ENCODE data around the gene TNXB. TPM values are rescaled to one million over a fixed set of nuclear protein-coding genes. Genes with fewer than 3 reads are reported as not detected.
"Not testable (repeated sequence)": the region's sequence is repeated elsewhere in the genome, so short reads cannot be mapped to it uniquely, and the experiment has no call there.

The TNXB gene
- total RNA-seq, 1 experiment from 2014 or later, result 45.0 TPM

DNA sequence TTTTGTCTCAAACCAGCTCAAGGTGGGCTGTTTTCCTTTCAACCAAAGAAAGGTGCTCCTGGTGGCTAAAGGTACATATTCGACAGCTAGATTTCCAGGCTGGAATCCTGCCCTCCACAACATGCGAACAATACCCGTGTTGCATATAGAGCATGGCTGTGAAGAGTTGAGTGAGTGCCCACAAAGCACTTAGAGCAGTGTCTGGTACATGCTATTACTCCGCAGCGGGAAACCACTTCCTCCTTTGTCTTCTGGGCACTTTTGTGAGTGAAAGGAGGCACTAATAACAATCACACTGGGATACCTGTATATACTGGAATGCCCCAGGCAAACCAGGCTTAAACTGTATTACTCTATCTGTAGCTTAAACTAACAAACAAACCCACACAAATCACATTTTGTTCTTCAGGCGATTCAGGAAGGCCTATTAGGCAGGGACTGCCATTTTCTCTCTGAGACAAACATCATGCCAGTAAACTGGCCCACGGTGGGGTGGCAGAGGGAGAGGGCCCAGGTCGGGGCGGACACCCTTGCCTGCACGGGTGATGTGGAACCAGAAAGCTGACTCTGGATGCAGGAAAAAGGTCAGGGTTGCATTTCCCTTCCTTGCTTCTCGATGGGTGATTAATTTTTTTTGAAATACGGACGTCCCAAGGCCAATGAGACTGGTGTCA, 104.1 kb downstream of the TNXB start:
- not testable (repeated sequence) for DNase-seq (ENCODE audit: low spot score)

DNA sequence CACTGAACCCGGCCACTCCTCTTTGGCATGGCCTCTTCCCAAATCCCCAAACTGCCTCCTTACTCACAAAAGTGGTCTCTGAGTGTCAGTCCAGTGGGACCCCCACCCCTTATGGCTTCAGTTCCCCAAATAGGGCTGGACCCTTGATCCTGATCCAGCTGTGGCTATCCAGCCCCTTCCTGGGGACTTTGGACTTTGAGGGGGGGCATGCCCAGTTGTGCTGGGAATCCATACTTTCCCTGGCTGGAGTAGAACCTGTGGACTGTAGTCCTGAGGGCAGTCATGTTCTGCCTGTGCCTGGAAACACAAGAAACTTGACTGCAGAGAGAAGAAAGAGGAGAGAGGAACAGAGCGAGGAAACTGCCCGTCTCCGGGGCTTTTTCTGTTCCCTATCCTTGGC, 104.7 kb downstream of the TNXB start:
- DNase-seq (ENCODE audit: low spot score), result not testable (repeated sequence)

DNA sequence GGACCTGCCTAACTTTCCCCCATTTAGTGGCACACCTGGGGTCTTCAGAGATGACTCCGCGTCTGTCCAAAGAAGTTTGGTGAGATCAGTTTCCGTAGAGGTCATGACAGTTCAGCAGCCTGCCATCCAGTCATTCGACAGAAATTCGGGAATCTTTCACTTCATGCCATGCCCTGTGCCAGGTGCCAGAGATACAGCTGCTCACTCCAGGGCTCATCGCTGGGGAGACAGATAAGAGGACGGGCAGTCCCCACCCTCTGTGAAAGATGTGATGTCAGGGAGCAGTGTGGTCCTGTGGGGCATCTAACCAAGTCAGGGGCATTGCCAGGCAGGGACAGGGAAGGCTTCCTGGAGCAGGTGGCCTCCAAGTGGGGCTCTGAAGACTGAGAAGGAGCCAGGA, 105.8 kb downstream of the TNXB start:
- DNase-seq (ENCODE audit: low spot score), result not testable (repeated sequence)

DNA sequence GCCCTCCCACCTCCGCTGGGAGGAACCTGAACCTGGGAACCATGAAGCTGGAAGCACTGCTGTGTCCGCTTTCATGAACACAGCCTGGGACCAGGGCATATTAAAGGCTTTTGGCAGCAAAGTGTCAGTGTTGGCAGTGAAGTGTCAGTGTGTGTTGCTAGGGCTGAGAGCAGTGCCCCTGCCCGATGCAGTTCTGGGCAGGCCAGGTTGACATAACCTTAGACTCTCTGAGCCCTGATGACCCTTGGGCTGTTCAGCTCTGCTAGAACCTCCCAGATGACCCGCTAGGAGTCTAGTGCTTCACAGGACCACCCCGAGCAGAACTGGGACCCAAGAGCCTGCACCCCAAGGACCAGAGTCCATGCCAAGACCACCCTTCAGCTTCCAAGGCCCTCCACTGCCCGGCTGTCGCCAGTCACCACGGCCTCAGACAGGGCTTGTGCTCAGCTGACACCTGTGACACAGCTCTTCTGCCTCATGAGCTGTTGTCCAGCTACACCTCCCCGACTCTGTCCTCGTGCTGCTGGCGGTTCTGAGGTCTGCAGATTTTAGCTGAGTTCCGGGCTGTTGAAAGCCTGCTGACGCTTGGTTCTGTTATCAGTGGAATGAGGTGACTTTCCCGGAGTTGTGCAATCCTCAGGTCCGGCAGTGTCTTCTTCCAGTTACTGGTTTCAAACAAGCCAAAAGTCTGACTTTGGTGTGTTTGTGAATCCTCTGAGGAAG, 106.4 kb downstream of the TNXB start:
- not testable (repeated sequence) for DNase-seq (ENCODE audit: low spot score)

DNA sequence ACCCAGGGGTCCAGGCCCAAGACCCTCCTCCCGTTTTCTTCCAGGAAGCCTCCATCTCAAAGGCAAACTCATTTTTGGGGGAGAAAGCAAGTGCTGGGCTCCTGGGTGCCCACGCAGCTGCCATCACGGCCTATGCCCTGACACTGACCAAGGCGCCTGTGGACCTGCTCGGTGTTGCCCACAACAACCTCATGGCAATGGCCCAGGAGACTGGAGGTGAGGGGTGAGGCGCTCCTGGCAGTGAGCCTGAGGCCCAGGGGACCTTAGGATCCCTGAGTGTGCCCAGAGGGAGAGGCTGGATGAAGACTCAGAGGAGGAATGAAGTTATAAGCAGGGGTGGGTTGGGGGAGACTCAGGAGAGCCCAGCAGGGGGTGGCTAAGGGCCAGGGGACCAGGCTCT, 112.8 kb downstream of the TNXB start:
- DNase-seq (ENCODE audit: low spot score), result not testable (repeated sequence)

DNA sequence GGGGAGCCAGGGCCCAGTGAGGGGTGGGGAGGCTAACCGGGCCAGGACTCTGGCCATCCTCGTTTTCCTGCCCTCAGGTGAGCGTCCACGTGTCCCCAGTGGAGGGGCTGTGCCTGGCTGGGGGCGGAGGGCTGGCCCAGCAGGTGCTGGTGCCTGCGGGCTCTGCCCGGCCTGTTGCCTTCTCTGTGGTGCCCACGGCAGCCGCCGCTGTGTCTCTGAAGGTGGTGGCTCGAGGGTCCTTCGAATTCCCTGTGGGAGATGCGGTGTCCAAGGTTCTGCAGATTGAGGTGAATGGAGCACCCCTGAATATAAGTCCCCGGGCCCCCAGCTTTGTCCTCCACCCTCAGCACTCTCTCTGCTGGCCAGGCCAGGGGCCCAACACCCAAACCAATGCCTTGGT, 114.7 kb downstream of the TNXB start:
- DNase-seq (ENCODE audit: low spot score), result not testable (repeated sequence)

Other genes with a start within 250 kb of the TNXB start
- 101 and 107 TPM in 2 replicates for gene NEU1, start 246.5 kb downstream of the TNXB start, total RNA-seq (2014; rRNA removed; shearing (Covaris generic))
- gene SLC44A4, start 230.3 kb downstream of the TNXB start, total RNA-seq (2014; rRNA removed; shearing (Covaris generic)), result not detected in 2 replicates
- gene EHMT2, start 211.6 kb downstream of the TNXB start, total RNA-seq (2014; rRNA removed; shearing (Covaris generic)), result 75.5 and 85.7 TPM in 2 replicates
- gene ZBTB12, start 207.3 kb downstream of the TNXB start, total RNA-seq (2014; rRNA removed; shearing (Covaris generic)), result 1.3 and 4.1 TPM in 2 replicates
- 0.69 TPM in 1 of 2 replicates, not detected in the other for gene C2, start 181.6 kb downstream of the TNXB start, total RNA-seq (2014; rRNA removed; shearing (Covaris generic))
- gene CFB, start 163.2 kb downstream of the TNXB start, total RNA-seq (2014; rRNA removed; shearing (Covaris generic)), result 3.7 and 4.0 TPM in 2 replicates
- gene NELFE, start 150.4 kb downstream of the TNXB start, total RNA-seq (2014; rRNA removed; shearing (Covaris generic)), result 92.1 and 117 TPM in 2 replicates
- gene SKIC2, start 150.2 kb downstream of the TNXB start, total RNA-seq (2014; rRNA removed; shearing (Covaris generic)), result 26.0 and 29.9 TPM in 2 replicates
- 16.4 and 17.9 TPM in 2 replicates for gene DXO, start 137.2 kb downstream of the TNXB start, total RNA-seq (2014; rRNA removed; shearing (Covaris generic))
- gene C4A, start 127.3 kb downstream of the TNXB start, total RNA-seq (2014; rRNA removed; shearing (Covaris generic)), result 1.2 and 1.6 TPM in 2 replicates
- 0.62 and 2.5 TPM in 2 replicates for gene C4B, start 94.5 kb downstream of the TNXB start, total RNA-seq (2014; rRNA removed; shearing (Covaris generic))
- 0.05 TPM in 1 of 2 replicates, not detected in the other for gene CYP21A2, start 70.9 kb downstream of the TNXB start, total RNA-seq (2014; rRNA removed; shearing (Covaris generic))
- 19.9 and 22.2 TPM in 2 replicates for gene ATF6B, start 18.9 kb upstream of the TNXB start, total RNA-seq (2014; rRNA removed; shearing (Covaris generic))
- 4.8 and 8.8 TPM in 2 replicates for gene FKBPL, start 20.9 kb upstream of the TNXB start, total RNA-seq (2014; rRNA removed; shearing (Covaris generic))
- not detected in 2 replicates for gene PRRT1, start 42.6 kb upstream of the TNXB start, total RNA-seq (2014; rRNA removed; shearing (Covaris generic))
- gene PPT2, start 44.8 kb upstream of the TNXB start, total RNA-seq (2014; rRNA removed; shearing (Covaris generic)), result 4.7 and 7.7 TPM in 2 replicates
- 1.9 and 4.9 TPM in 2 replicates for gene EGFL8, start 55.3 kb upstream of the TNXB start, total RNA-seq (2014; rRNA removed; shearing (Covaris generic))
- 29.6 and 36.2 TPM in 2 replicates for gene AGPAT1, start 66.7 kb upstream of the TNXB start, total RNA-seq (2014; rRNA removed; shearing (Covaris generic))
- 59.4 and 61.7 TPM in 2 replicates for gene RNF5, start 69.1 kb upstream of the TNXB start, total RNA-seq (2014; rRNA removed; shearing (Covaris generic))
- 0.60 and 2.2 TPM in 2 replicates for gene AGER, start 74.9 kb upstream of the TNXB start, total RNA-seq (2014; rRNA removed; shearing (Covaris generic))
- gene PBX2, start 80.9 kb upstream of the TNXB start, total RNA-seq (2014; rRNA removed; shearing (Covaris generic)), result 18.1 and 21.4 TPM in 2 replicates
- 3.1 and 3.4 TPM in 2 replicates for gene GPSM3, start 83.3 kb upstream of the TNXB start, total RNA-seq (2014; rRNA removed; shearing (Covaris generic))
- gene NOTCH4, start 114.7 kb upstream of the TNXB start, total RNA-seq (2014; rRNA removed; shearing (Covaris generic)), result 0.81 and 1.6 TPM in 2 replicates